ENCODE measurements around the gene RPL28.
"Not testable (repeated sequence)": the region's sequence is repeated elsewhere in the genome, so short reads cannot be mapped to it uniquely, and the experiment has no call there.

RPL28 gene

GRCh38 chr19:55426042-55426441 lies 40.3 kb downstream of the RPL28 start:
- DNase-seq (ENCODE audit: low spot score) = no peak

GRCh38 chr19:55431183-55431582 lies 45.5 kb downstream of the RPL28 start:
- no peak for DNase-seq (ENCODE audit: low spot score)

- no peak for DNase-seq (ENCODE audit: low spot score)
Observed at GRCh38 chr19:55432241-55432959, 46.7 kb downstream of the RPL28 start.

GRCh38 chr19:55433292-55433691 lies 47.6 kb downstream of the RPL28 start:
- DNase-seq (ENCODE audit: low spot score) = peak; percentile 45

GRCh38 chr19:55434356-55434919 lies 48.7 kb downstream of the RPL28 start:
- no peak for DNase-seq (ENCODE audit: low spot score)

- DNase-seq (ENCODE audit: low spot score) = no peak
Observed at GRCh38 chr19:55435020-55435419, 49.3 kb downstream of the RPL28 start.

- DNase-seq (ENCODE audit: low spot score) = no peak
Observed at GRCh38 chr19:55436847-55437246, 51.1 kb downstream of the RPL28 start.

GRCh38 chr19:55437410-55437809 lies 51.7 kb downstream of the RPL28 start:
- no peak for DNase-seq (ENCODE audit: low spot score)

- no peak for DNase-seq (ENCODE audit: low spot score)
Observed at GRCh38 chr19:55439052-55439451, 53.3 kb downstream of the RPL28 start.

- peak; percentile 77 for DNase-seq (ENCODE audit: low spot score)
Observed at GRCh38 chr19:55440411-55441105, 54.8 kb downstream of the RPL28 start.

- no peak for DNase-seq (ENCODE audit: low spot score)
Observed at GRCh38 chr19:55441319-55441691, 55.6 kb downstream of the RPL28 start.

- no peak for DNase-seq (ENCODE audit: low spot score)
Observed at GRCh38 chr19:55441692-55442321, 56.1 kb downstream of the RPL28 start.

GRCh38 chr19:55442372-55442961 lies 56.7 kb downstream of the RPL28 start:
- DNase-seq (ENCODE audit: low spot score) = peak; percentile 60

GRCh38 chr19:55443045-55443823 lies 57.5 kb downstream of the RPL28 start, which contains the start of gene SHISA7:
SHISA7 (minus strand) TSS chr19:55443300; CDS start chr19:55442863, 437 bp downstream.
- no peak for DNase-seq (ENCODE audit: low spot score)

- DNase-seq (ENCODE audit: low spot score) = no peak
Observed at GRCh38 chr19:55443824-55444480, 58.2 kb downstream of the RPL28 start.

- no peak for DNase-seq (ENCODE audit: low spot score)
Observed at GRCh38 chr19:55444646-55445045, 58.9 kb downstream of the RPL28 start.

GRCh38 chr19:55446060-55446459 lies 60.3 kb downstream of the RPL28 start:
- no peak for DNase-seq (ENCODE audit: low spot score)

- DNase-seq (ENCODE audit: low spot score) = peak; percentile 64
Observed at GRCh38 chr19:55447421-55448174, 61.9 kb downstream of the RPL28 start.

GRCh38 chr19:55448175-55448490 lies 62.4 kb downstream of the RPL28 start:
- DNase-seq (ENCODE audit: low spot score) = not testable (repeated sequence)

GRCh38 chr19:55449469-55449868 lies 63.7 kb downstream of the RPL28 start:
- no peak for DNase-seq (ENCODE audit: low spot score)
